HG03025 (cell line): ENCODE data around the gene SPNS2.

Experiments
- ATAC-seq: cut with Tn5 transposase; IDR thresholded peaks from one replicate; pipeline ENCODE4 v1.9.1; 2021; ENCODE audit warnings: mild to moderate bottlenecking, moderate library complexity; ENCODE audit not compliant: unreplicated experiment, low FRiP score

The SPNS2 gene

DNA sequence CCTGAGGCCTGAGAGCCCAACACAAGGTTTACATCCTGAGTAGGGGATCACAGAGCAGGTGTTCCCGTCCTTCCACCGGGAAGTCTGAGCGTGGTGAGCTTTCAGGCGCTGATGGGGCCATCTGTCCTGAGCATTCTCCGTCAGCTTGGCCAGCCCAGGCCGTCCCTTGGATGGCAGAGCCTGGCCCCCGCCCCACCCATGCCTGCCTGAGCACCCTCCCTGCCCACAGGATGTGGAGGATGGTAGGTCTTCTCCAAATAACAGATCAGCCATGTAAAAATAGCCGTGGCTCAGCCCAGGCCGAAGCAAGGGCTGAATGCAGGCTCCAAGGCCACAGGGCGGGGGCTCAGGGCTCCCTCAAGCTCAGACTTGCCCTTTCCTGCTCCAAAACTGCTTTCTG lies 20.2 kb downstream of the SPNS2 start:
- no peak for ATAC-seq

DNA sequence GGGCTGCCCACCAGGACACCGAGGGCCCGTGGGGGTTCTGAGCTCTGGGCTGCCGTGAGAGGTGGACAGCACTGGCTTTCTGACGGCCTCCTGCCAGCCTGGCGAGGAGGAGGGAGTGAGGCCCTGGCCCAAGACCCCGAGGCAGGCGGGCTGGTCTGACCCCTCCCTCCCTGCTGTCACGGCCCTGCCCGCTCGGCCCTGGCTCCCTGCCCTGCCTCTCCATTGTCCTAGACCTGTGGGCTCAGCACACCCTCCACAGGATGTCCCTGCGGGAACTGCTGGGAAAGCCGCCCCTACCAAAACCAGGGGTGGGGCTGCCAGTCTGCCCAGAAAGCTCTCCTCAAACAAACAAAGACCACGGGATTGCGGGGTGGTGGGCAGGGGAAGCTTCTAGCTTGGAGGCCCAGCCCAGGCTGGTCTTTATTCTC lies 20.7 kb downstream of the SPNS2 start:
- no peak for ATAC-seq

DNA sequence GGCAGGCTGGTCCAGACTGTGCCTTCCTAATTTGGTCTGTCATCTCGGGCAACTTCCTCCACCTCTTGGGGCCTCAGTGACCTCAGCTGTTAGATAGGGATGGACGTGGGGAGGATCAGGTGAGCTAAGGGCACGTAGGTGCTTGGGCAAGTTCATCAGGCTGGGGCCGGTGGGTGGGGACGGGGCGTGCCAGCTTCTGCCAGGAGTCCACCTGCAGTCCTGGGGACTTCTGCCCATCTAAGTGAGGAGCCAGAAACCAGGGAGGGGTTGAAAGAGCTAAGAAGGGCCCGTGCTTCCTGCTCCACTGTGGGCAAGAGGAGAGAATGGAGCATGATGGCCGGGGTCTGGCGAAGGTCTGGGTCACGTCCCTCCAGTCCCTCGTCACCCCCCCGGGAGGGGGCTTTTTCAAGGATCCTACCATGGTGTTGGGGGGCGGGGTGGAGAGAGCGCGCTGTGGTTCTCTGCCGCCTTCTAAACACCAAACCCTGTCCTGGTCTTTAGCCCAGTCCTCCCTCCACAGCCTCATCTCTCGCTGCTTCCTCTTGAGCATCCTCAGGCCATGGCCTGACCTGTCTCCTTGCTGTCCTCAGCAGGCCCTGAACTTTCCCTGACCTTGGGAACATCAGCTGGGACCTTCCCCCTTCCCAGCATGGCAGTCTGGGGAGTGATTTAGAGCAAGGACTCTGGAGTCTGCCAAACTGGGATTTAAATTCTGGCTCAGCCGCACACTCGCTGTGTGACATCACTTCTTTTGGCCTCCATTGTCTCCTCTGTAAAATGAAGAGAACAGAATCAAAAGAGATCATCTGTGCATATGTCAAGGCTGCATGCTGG lies 21.6 kb downstream of the SPNS2 start:
- ATAC-seq = no peak

DNA sequence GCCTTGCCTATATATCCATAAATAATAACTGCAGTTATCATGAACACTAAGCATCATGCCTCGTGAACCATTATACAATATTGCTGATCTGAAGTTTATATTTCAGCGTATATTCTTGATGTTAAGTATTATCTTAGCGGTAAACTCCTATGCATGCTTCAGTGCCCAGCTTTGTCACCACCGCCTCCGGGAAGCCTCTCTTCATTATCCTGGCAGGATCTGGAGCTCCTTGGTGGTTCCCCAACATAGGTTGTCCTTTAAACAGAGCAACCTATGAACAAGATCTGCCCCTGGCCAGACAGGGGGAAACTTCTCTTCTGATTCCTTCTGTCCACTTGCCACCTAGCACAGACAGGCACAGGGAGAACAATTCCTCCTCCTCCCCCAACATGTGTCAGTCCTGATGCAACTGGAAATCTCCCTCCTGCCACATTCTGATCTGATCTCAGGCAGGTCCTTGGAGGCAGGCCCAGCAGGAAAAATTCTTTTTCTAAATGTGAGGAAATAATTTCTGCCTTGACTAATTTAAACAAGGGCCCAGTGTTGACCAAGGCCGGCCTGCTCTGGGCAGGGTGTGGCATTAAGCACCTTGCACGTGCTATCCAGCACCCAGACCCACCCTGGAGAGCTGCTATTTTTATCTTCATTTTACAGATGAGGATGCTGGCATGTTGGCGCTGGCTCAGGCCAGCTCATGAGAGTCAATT lies 22.4 kb downstream of the SPNS2 start:
- no peak for ATAC-seq

DNA sequence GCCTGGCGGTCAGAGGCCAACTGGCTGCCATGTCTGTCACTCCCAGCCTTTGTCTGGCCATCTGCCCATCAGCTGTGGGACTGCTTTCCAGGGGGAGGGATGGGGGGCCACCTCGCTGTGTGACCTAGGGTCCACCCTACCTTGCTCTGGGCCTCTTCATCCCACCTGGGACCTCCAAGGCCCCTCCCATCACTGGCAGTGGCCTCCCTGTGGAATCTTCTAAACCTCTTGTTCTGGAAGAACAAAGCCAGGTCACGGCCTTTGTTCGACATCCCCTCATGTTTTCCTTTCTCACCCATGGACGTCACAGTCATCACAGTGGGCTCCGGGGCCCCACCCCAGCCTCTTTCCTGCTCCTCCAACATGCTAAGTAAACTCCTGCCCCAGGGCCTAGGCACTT lies 24.0 kb downstream of the SPNS2 start:
- ATAC-seq = no peak

DNA sequence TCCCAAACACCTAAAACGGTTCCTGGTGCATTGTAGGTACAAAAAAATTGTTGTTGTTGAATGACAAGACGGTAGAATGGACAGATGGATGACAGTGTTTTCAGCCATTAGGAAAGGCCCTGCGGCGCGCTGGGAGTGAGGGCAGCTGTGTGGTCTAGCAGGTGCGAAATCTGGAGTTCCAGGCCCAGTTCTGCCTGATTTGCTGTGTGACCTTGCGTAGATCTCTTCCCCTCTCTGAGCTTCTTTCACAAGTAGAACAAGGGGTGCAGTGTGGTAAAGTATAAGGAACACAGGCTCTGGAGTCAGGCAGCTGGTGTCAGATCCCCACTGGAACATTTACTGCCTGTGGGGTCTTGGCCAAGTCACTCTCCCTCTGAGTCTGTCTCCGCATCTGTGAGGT lies 25.3 kb downstream of the SPNS2 start:
- ATAC-seq = no peak

DNA sequence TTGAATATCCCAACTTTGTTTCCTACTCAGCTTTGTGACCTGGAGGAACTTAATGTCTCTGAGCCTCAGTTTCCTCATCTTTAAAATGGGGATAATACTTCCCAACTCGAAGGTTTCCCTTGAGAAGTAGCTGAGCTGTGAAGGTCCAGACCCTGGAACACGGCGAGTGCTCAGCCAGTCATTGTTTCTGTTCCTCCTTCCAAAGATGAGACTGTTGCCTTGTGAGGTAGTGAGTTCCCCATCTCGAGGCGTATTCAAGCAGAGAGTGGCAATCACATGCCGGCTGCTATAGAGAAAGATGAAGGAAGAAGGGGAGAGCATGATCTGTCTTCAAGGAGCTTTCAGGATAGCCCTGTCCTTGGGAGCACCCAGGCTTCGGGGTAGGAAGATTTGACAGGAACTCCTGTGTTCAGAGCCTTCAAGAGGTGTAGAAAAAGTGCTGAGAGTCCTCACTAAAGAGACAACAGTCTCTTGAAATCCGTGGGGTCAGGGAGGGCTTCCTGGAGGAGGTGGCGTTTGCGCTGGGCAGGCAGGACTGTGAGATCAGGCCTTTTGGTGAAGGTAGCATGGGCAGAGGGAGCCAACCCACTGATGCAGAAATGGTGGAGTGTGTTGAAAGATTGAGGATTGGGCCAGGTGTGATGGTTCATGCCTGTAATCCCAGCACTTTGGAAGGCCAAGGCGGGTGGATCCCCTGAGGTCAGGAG lies 27.2 kb downstream of the SPNS2 start:
- no peak for ATAC-seq

DNA sequence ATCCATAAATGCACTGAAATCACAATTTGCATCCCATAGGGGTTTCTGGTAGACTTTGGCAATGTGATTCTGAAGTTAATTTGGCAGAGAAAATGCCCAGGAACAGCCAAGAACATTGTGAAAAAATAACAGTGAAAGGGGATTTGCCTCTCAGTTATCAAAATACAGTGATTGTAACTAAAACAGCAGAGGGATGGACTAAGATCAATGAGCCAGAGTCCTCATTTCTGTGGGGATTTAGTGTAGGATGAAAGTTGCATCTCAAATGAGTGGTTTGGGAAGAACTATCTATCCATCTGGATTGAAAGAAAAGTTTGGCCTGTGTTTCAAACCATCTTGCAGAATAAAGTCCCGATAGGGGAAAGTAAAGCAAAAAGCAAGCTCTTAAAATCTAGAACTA lies 28.5 kb downstream of the SPNS2 start:
- ATAC-seq = no peak

DNA sequence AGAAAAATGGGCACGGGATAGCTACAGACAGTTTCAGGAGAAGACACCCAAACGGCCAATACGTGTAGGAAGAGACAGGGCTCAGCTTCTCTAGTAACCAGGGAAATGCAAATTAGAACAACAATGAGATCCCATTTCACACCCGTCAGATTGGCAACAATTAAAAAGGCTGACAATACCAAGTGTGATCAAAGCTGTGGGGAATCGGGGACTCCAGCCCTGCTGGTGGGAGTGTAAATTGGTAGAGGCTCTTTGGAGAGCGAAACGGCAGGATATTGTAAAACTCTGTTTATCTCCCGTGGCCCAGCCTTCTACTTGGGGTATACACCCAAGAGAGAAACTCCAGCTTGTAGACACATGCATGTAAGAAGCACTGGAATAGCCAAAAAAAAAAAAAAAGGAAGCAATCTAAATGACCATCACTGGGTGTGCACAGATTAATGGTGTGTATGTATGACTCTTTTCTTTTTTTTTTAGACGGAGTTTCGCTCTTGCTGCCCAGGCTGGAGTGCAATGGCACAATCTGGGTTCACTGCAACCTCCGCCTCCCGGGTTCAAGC lies 29.0 kb downstream of the SPNS2 start:
- ATAC-seq = no peak

DNA sequence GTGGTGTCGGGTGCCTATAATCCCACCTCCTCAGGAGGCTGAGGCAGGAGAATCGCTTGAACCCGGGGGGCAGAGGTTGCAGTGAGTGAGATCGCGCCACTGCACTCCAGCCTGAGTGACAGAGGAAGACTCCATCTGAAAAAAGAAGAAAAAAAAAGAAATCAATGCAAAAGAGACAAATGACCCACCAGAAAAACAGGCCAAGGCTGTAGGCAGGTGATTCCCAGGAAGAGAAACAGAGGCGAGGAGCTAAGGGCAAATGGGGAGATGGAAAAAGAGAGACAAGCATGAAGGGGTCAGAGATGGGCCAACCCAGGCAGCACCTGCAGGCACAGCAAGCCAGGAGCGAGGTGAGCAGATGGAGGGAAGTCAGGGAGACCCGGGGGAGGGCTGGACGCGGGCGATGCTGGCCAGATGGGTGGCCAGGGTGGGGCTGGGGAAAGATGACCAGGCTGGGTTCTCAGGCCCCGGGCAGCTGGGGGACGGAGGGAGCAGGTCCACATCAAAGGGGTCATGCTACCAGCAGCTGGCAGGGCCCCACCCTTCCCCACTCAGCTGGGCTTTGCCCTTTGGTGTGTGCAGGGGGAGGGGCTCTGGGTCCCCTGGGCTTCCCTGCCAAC lies 31.0 kb downstream of the SPNS2 start:
- no peak for ATAC-seq

DNA sequence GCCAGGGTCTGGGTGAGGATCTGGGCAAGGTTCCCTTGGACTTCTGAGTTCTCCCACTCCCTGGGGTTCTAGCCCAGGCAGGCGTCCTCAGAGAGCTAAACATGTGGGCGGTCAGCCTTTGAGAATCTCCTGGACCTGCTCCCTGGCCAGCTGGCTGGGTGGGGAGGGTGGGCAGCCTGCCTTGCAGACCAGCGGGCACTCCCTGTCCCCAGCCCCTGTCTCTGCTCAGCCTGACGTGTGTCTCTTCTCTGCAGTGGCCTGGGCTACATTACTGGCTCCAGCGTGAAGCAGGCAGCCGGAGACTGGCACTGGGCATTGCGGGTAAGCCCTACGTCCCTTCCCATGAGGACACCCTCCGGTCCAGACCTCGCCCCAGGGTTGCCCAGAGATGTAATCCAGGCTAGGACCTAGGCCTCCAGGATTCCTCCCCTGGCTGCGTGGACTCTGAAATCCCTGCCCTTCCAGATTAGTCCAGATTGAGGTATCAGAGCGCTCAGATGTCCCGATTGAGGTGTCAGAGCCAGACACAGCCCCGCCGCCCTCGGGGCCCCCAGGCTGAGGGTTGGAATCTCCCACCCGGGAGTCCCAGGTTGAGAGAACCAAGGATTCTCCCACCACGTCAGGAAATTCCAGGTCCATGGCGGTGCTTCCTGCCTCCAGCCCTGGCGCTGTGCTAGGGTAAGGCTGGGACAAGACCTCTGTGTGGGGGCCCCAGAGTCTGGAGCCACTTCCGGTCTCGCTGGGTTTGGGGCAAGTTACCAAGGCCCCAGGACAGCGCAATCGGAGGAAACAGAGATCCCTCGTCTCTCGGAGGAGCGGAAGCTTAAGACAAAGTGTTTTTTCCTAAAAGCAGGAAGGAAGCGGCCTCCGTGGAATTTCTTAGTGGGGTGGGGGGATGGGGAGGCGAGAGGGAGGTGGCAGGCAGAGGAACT lies 32.4 kb downstream of the SPNS2 start:
- ATAC-seq = no peak

DNA sequence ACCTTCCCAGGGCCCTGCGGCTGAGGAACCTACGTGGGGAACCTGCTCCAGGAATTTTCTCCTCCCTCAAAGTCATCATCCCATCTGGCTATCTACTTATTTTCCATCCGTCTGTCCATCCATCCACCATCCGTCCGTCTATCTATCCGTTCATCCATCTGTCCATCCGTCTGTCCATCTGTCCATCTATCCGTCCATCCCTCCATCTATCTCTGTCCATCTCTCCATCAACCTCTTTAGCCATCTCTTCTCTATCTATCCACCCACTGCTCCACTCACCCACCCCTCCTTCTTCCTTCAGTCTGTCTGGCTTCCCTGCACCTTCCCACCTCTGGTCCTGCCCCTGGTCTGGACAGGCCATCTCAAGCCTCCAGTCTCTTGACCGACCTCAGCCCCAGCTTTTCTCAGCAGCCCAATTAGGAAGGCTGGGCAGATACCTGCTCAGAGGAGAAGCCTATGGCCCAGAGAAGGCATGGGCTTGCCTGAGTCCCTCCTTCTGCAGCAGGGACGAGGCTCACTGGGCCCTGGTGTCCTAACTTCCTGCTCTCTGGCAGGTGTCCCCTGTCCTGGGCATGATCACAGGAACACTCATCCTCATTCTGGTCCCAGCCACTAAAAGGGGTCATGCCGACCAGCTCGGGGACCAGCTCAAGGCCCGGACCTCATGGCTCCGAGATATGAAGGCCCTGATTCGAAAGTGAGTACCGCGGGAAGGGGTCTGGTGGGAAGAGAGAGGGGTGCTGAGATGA lies 33.5 kb downstream of the SPNS2 start:
- ATAC-seq = no peak

DNA sequence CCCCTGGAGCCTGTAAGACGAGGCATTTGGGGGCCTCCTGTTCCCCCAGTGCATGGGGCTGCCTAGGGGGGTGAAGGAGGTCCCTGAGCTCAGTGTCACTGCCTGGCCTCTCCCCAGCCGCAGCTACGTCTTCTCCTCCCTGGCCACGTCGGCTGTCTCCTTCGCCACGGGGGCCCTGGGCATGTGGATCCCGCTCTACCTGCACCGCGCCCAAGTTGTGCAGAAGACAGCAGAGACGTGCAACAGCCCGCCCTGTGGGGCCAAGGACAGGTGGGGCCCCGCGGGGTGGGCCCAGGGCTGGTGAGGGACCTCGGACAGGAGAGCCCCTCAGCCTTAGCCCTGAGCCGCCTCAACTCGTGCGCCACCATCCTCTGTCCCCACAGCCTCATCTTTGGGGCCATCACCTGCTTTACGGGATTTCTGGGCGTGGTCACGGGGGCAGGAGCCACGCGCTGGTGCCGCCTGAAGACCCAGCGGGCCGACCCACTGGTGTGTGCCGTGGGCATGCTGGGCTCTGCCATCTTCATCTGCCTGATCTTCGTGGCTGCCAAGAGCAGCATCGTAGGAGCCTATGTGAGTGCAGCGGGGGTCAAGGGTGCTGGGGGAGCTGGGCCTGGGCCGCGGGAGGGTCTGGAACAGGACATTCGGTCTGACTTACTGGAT lies 34.3 kb downstream of the SPNS2 start:
- ATAC-seq = no peak

DNA sequence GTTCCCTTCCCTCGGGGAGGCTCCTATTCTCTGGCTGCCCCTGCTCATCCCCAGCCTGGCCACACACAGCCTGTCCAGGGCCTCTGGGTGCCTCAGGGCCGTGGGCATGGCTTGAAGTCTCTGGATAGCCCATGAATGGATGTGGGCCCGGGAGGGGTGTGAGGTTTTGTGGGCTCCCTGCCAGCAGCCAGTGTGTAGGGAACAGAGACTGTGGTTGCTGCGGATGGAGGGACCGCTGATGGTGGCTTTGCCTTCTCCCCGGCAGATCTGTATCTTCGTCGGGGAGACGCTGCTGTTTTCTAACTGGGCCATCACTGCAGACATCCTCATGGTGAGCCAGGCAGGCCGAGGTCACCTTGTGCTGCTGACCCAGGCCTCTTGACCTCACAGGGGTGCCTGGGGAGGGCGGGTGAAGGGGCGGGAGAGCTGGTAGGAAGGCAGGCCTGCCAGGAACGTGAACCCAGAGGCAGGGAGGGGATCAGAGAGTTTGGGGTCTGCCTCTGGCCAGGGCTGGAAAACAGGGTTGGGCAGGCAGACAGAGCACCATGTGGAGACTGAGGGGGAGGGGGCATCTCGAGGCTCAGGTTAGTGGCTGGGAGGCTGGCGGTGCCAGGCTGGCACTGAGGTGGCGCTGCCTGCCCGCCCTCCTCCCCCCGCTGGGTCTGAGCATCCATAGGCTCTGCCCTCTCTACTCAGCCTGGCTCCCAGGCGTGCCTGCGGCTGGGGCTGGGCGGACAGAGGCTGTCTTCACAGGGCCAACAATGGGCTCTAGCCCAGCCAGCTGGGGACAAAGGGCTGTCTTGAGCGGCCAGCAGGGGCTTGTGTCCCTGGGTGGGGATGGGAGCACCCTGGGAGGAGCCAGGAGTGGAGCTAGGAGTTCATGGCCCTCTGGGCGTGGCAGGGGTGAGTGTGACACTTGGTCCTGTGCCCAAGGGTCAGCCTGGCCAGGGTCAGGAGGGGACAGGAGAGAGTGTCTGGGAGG lies 35.1 kb downstream of the SPNS2 start:
- no peak for ATAC-seq

DNA sequence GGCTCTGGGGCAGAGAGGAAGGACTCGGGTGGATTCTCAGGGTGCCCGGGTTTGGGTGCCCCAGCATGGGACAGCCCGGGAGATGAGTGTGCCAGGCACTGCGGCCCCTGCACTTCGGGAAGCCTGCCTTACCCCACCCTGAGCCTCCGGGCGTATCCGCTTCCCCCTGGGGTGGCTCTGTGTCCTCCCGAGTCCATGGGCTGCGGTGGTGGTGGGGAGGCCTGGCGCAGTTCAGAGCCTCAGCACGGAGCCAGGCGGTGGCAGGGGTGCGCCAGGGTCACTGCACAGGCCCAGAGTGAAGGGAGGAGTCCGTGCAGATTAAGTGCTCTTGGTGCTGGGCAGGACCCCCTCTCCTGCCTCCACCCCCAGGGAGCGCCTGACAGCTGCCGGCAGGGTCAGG lies 35.8 kb downstream of the SPNS2 start:
- no peak for ATAC-seq

DNA sequence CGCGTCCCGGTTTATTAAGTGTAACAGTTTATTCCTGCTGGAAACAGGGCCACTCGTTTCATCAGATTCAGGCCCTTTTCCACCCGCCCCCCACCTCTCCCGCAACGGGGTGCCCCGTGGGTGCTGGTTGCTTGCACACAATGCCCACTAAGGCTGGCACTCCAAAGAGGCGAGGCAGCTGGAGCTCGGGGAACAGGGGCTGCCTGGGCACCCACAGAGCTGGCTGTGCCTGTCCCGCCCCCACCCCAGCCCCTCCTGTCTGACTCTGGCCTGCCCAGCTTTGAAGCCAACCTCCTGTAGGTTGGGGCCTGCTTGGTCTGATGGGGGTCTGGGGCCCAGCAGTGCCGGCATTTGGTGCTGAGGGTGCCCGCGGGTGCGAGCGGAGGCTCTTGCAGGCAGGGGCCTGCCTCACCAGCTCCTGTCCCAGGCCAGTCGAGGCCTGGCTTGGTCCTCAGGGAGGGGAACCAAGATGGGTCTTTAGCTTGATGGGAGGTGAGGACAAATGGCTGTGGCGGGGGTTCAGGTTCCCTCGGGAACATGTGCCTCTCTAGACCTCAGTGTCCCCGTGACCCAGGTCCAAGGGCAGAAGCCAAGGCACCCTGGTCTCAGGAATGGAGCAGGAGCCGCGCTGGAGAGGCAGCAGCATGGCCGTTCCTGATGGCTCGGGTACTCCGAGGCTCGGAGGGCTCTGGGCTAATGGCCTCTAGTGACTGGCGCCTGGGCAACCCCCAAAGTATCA lies 36.4 kb downstream of the SPNS2 start:
- no peak for ATAC-seq
